GM12872 (cell line): ENCODE results near the gene BCAS4.

Experiments
- TF ChIP-seq, protein P1 (sequence below): IDR thresholded peaks from 3 replicates; pipeline ENCODE4 v1.5.1; 2011; ENCODE audit warnings: low read depth, mild to moderate bottlenecking, low read length, moderate library complexity; ENCODE audit not compliant: insufficient read depth

BCAS4 gene

DNA sequence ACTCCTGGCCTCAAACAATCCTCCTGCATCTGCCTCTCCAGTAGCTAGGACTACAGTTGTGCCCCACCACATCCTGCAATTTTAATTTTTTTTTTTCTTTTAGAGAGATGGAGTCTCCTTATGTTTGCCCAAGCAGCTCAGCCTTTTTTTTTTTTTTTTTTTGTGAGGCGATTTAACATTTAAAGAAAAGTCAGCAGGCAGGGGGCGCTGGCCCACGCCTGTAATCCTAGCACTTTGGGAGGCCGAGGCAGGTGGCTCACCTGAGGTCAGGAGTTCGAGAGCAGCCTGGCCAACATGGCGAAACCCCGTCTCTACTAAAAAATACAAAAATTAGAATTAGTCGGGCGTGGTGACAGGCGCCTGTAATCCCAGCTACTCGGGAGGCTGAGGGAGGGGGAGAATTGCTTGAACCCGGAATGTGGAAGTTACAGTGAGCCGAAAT, 1.3 kb upstream of the BCAS4 start:
- TF ChIP-seq, protein P1, sequence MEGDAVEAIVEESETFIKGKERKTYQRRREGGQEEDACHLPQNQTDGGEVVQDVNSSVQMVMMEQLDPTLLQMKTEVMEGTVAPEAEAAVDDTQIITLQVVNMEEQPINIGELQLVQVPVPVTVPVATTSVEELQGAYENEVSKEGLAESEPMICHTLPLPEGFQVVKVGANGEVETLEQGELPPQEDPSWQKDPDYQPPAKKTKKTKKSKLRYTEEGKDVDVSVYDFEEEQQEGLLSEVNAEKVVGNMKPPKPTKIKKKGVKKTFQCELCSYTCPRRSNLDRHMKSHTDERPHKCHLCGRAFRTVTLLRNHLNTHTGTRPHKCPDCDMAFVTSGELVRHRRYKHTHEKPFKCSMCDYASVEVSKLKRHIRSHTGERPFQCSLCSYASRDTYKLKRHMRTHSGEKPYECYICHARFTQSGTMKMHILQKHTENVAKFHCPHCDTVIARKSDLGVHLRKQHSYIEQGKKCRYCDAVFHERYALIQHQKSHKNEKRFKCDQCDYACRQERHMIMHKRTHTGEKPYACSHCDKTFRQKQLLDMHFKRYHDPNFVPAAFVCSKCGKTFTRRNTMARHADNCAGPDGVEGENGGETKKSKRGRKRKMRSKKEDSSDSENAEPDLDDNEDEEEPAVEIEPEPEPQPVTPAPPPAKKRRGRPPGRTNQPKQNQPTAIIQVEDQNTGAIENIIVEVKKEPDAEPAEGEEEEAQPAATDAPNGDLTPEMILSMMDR, result peak; percentile 48

DNA sequence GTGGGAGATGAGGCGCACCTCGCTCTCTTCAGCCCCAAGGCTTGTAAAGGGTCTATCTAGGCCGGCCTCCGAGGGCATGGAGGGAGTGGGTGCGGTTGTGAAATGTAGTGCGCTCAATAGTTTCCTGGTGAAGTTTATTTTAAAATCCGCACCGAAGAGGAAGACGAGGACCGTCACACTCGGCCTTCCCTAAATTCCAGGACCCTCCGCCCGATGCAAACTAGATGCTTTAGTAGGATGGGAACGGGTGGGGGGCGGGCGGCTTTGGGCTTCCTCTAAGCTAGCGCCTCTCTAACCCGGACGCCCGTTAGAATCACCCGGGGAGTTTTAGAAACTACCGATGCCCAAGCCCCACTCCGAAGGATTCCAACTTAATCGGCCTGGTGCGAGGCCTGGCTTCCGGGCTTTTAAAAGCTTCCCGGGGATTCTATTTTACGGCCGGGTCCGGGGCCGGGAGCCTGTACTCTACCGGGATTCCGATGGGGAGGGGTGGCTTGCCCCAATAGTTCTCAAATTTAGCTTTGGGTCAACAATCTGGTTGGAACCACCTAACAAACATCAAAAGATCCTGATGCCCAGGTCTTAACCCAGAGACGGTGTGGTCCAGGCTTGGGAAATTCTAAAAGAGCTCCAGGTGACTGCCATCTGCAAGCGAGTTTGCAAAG, 548 bp upstream of the BCAS4 start:
- TF ChIP-seq, protein P1, result no peak

DNA sequence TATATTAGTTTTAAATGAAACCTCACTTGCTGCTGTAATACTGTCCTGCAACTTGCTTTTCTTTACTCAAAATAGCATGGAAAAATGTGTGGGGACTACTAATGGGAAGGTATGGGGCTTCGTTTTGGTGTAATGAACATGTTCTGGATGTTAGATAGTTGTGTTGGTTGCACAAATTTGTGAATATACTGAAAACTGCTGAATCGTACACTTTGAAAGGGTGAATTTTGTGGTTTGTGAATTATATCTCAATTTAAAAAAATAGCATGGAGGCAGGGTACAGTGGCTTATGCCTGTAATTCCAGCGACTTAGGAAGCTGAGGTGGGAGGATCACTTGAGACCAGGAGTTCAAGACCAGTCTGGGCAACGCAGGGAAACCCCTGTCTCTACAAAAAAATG, 2.3 kb downstream of the BCAS4 start:
- TF ChIP-seq, protein P1, result no peak

DNA sequence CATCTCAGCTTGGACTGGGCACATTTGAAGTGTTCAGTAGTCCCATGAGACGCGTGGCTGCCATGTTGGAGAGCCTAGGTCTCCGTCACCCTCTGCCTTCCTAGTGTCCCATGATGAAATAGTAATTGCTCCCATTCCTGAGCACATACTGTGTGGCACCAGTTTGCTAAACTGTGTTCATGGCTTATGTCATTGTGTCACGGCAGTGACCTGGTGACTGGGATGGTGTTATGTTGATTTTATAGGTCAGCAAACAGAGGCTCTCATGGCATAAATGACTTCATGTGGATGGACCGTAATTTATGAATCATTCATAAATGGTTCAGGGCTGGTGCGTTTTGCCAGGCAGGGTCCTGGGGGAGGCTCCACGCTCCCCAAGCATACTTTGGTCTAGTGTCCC, 3.8 kb downstream of the BCAS4 start:
- TF ChIP-seq, protein P1, result no peak

DNA sequence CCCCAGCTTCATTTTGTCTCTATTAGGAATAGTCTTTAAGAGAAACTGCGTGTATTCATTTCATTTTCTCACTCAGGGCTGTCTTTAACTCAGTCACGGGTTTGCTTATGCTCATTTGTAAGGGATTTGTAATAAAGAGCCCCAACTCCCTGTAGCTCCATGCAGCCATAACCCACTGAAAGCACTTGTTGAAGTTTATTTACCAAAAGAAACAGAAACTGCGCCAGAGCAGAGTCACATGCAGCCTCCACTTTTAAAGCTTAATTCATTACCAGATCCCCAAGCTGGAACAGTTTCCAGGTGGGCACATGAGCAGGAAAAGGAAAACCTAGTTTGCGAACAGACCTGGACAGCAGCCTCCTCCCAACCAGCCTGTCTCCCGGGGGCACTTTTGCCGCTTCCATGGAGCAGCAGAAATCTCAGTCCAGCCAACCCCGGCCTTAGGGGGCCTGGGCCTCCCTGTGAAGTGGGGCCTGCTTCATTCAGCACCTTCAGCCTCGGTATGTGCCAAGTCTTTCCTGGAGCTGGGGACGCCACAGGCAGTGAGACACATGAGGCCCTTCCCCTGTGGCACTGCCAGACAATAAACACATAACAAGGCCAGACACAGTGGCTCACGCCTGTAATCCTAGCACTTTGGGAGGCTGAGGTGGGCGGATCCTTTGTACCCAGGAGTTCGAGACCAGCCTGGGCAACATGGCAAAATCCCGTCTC, 4.5 kb downstream of the BCAS4 start:
- TF ChIP-seq, protein P1, result no peak

DNA sequence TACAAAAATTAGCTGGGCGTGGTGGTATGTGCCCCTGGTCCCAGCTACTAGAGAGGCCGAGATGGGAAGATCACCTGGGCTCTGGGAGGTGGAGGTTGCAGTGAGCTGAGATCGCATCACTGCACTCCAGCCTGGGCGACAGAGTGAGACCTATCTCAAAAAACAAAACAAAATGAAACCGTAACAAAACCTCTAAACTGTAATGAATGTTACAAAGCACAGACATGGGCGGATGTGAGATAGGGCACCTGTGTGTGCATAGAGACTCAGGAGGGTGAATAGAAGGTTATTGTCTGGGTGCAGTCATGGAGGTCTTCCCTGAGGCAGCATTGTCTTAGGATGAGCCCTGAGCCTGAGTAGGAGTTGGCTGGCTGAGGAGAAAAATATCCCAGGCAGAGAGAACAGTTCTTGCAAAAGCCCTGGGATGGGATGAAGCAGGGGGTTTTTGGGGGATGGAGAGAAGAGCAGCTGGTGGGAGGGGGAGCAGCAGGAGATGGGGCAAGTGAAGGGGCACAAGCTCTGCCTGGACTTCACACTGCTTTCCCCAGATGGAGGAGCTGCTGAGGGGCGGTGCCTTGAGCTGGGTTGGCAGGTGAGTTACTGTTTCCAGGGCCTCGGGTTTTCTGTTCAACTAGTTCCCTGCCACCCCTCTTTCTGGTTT, 5.2 kb downstream of the BCAS4 start:
- TF ChIP-seq, protein P1, result no peak

DNA sequence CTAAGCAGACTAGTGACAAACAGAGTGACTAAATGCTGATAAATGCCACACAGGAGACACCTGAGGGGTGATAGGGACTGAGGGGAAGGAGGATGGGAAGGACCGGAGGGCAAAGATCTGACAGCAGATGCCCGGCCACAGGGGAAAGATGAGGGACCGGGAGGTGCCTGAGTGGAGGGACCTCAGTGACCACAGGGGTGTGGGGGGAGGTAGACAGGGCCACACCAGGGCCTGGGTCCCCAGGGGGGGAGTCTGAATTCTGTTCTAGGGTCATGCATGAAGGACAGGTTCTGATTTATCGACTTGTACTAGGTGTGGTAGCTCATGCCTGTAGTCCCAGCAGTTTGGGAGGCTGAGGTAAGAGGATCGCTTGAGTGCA, 6.9 kb downstream of the BCAS4 start:
- TF ChIP-seq, protein P1, result no peak
